HG02623 (cell line): ENCODE data around the gene NF2.

Experiments
- ATAC-seq: cut with Tn5 transposase; IDR thresholded peaks from one replicate; pipeline ENCODE4 v1.9.1; 2021; ENCODE audit warnings: moderate library complexity; ENCODE audit not compliant: unreplicated experiment

NF2 gene

GRCh38 chr22:29738118-29738815, 134.8 kb downstream of the NF2 start:
- no peak for ATAC-seq

- ATAC-seq, result no peak
Measured at GRCh38 chr22:29739346-29739875, 136.0 kb downstream of the NF2 start.

- ATAC-seq, result no peak
Measured at GRCh38 chr22:29740216-29740615, 136.8 kb downstream of the NF2 start.

- no peak for ATAC-seq
Measured at GRCh38 chr22:29741926-29742325, 138.5 kb downstream of the NF2 start.

GRCh38 chr22:29742326-29742725, 138.9 kb downstream of the NF2 start:
- ATAC-seq, result no peak

- ATAC-seq, result no peak
Measured at GRCh38 chr22:29744902-29745301, 141.5 kb downstream of the NF2 start.

GRCh38 chr22:29747832-29748231, 144.4 kb downstream of the NF2 start:
- no peak for ATAC-seq
